ENCODE measurements around the gene RTF2.

GRCh38 chr20:56430957-56431356 is 37.5 kb upstream of the RTF2 start:
- TF ChIP-seq JUN (IDR thresholded peaks at IDR 0.05): no peak
- TF ChIP-seq CTCF (IDR thresholded peaks at IDR 0.05): no peak
- TF ChIP-seq NR3C1 (IDR thresholded peaks at IDR 0.05): no peak
- TF ChIP-seq ESRRA (IDR thresholded peaks at IDR 0.05; ENCODE audit: borderline replicate concordance, low read length): no peak

Measured in A549 (cell line).